T-cell (primary cell): ENCODE data around the gene ANKRD13D. TPM values are rescaled to one million over a fixed set of nuclear protein-coding genes. Genes with fewer than 3 reads are reported as not detected.

Experiments
- ATAC-seq, 4 experiments: fragments of 200-7000 bp in 3 of 4; fragments of 150-1000 bp in 1 of 4; cut with Tn5 transposase; replicated peaks in 1 of 4; 1 replicate in 3 of 4; 2 replicates in 1 of 4; pipeline ENCODE4 v1.10.0; 2021; ENCODE audit warnings: moderate library complexity in 3 of 4, mild to moderate bottlenecking in 2 of 4, moderate number of reproducible peaks in 1 of 4
- CTCF ChIA-PET, 2 donors: fragments of 300-600 bp; sonication (Branson Sonifier 250); formaldehyde crosslinking; loops; one replicate each; lab custom pipeline; 2022; ENCODE audit warnings: antibody characterized with exemption in 2 of 2; lab: Charles Lee
- POLR2A ChIA-PET, 2 donors: fragments of 300-600 bp; sonication (Branson Sonifier 250); formaldehyde crosslinking; loops; one replicate each; lab custom pipeline; 2022; ENCODE audit warnings: antibody characterized with exemption in 2 of 2; lab: Charles Lee
- DNase-seq, 35 experiments: peaks; one replicate each; pipeline versions ENCODE4 v3.0.0 to v3.0.0-alpha.2; 2013 to 2023
- H3K27ac ChIP-seq: one replicate; pipeline ENCODE4 v1.5.1; 2013; ENCODE audit warnings: low read length
- H3K27me3 ChIP-seq, 2 experiments: replicated peaks in 1 of 2; 1 replicate in 1 of 2; 2 replicates in 1 of 2; pipeline versions ENCODE4 v1.6.1 to v1.7.0; 2013; ENCODE audit warnings: low read length in 1 of 2, mixed read lengths in 1 of 2; ENCODE audit not compliant: control insufficient read depth in 2 of 2, insufficient read depth in 2 of 2; ENCODE audit errors: extremely low read depth in 1 of 2
- H3K36me3 ChIP-seq, 2 donors: 1 replicate in 1 of 2; 2 replicates in 1 of 2; pipeline versions ENCODE4 v1.6.1 to v1.7.0; 2013; ENCODE audit warnings: low read length in 1 of 2; ENCODE audit not compliant: control insufficient read depth in 2 of 2, insufficient read depth in 1 of 2; ENCODE audit errors: extremely low read depth in 1 of 2
- H3K4me1 ChIP-seq, 2 experiments: 1 replicate in 1 of 2; 2 replicates in 1 of 2; pipeline versions ENCODE4 v1.6.1 to v1.7.0; 2013; ENCODE audit warnings: low read length in 2 of 2, mixed read lengths in 1 of 2; ENCODE audit not compliant: insufficient read depth in 2 of 2, control insufficient read depth in 1 of 2; ENCODE audit errors: extremely low read depth in 1 of 2
- H3K4me3 ChIP-seq, 2 donors: 1 replicate in 1 of 2; 2 replicates in 1 of 2; pipeline versions ENCODE4 v1.5.1 to v1.7.0; 2013; ENCODE audit warnings: mild to moderate bottlenecking in 2 of 2, low read length in 1 of 2, moderate library complexity in 1 of 2; ENCODE audit not compliant: control insufficient read depth in 1 of 2; ENCODE audit errors: extremely low read depth in 1 of 2
- H3K9me3 ChIP-seq: 2 replicates; pipeline ENCODE4 v1.7.0; 2013
- H3K27ac Mint-ChIP-seq, 2 donors: one replicate each; pipeline ENCODE4 v1.8.0; 2020 to 2021; ENCODE audit warnings: mild to moderate bottlenecking in 2 of 2, mixed read lengths in 2 of 2
- H3K27me3 Mint-ChIP-seq, 2 donors: one replicate each; pipeline ENCODE4 v1.8.0; 2021 to 2022; ENCODE audit warnings: mixed read lengths in 2 of 2
- H3K36me3 Mint-ChIP-seq: one replicate; pipeline ENCODE4 v1.8.0; 2021; ENCODE audit warnings: mixed read lengths
- H3K4me1 Mint-ChIP-seq, 3 donors: one replicate each; pipeline ENCODE4 v1.8.0; 2020 to 2022; ENCODE audit warnings: mixed read lengths in 3 of 3, mild to moderate bottlenecking in 1 of 3
- H3K4me3 Mint-ChIP-seq, 3 donors: one replicate each; pipeline ENCODE4 v1.8.0; 2020 to 2022; ENCODE audit warnings: mild to moderate bottlenecking in 3 of 3, mixed read lengths in 3 of 3, moderate library complexity in 3 of 3
- H3K9me3 Mint-ChIP-seq, 3 donors: one replicate each; pipeline ENCODE4 v1.8.0; 2020 to 2022; ENCODE audit warnings: mixed read lengths in 3 of 3
- WGBS: methylation state at CpG from one replicate; pipeline ENCODE4 v1.1.5; 2013; ENCODE audit warnings: missing lambda C conversion rate; ENCODE audit not compliant: insufficient coverage; 5-methylcytosine and 5-hydroxymethylcytosine counted together
- total RNA-seq, 35 experiments: library from RNA in 6 of 35; stranded (reverse) in 6 of 35; fragments of 120-200 nt in 1 of 35; gene quantifications; one replicate each; pipeline versions ENCODE4 v1.2.1 to v1.2.4 and lab custom pipeline; 2013 to 2026

ANKRD13D gene
- total RNA-seq, 5 donors from 2014 or later (not counting 1 experiment from before 2014, with no cell fraction given): 150 to 249 (median 237) TPM

GRCh38 chr11:67299471-67300191 is 10.5 kb downstream of the ANKRD13D start:
- POLR2A ChIA-PET: no interaction called here
- peaks cover 0 to 10% (median 8%) of the 10 kb centered on the region in 3 donors for H3K9me3 Mint-ChIP-seq
- H3K4me3 ChIP-seq: no peak overlapping the region
- WGBS: 97% methylated on average over 20 of the region's 29 CpGs
- peak overlapping the region in 1 of 2 donors; percentile 11 for H3K27ac Mint-ChIP-seq
- no peaks in the 10 kb centered on the region for H3K9me3 ChIP-seq
- DNase-seq (peak in 1 of 35 experiments; percentile 1), ATAC-seq (no peak)
- no peak overlapping the region for H3K4me3 Mint-ChIP-seq
- peaks cover 14 to 40% (median 31%) of the 10 kb centered on the region in 3 donors for H3K4me1 Mint-ChIP-seq
- H3K4me1 ChIP-seq: peaks cover 0 to 29% of the 10 kb centered on the region in 2 experiments
- CTCF ChIA-PET: interaction anchor here in 1 of 2 donors (0.6 kb wide), 1 partner anchor 218 kb away, joined by 3 read pairs; no protein-coding TSS in a partner anchor
- no peak overlapping the region for H3K27ac ChIP-seq
- no peaks in the 10 kb centered on the region for H3K27me3 ChIP-seq
- no peaks in the 10 kb centered on the region for H3K27me3 Mint-ChIP-seq
- peaks cover 22 to 63% of the 10 kb centered on the region in 2 donors for H3K36me3 ChIP-seq
- H3K36me3 Mint-ChIP-seq: peaks cover 39% of the 10 kb centered on the region

DNA sequence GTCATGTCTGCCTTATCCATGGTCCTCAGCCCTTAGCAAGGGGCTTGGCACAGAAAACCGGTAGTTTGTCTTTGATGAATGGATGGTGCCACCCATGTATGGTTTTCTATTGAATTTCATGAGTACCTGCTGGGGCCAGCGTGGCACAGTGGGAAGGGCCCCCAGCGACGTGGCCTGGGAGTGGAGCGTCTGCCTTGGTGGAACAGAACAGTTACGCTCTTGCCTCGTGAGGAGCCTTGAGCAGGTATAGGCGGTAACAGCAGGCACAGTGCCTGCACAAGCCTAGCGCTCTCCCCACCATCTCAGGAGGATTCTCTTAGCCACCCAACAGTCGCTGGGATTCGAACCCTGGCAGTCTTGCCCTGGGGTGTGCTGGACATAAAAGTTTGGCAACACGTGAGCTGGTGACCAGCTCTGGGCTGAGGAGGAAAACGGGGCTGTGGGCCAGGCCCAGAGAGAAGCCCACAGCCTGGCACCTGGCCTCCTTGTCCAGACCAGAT is 11.2 kb downstream of the ANKRD13D start:
- Mint-ChIP-seq H3K9me3 (peaks cover 0 to 10% (median 8%) of the 10 kb centered on the region in 3 donors), H3K4me1 (peaks cover 18 to 43% (median 34%) of the 10 kb centered on the region in 3 donors), H3K27ac (no peak overlapping the region), H3K27me3 (no peaks in the 10 kb centered on the region), H3K4me3 (no peak overlapping the region), H3K36me3 (peaks cover 34% of the 10 kb centered on the region)
- POLR2A ChIA-PET: no interaction called here
- CTCF ChIA-PET: no interaction called here
- no peak for ATAC-seq
- H3K4me1 ChIP-seq: peaks cover 0 to 31% of the 10 kb centered on the region in 2 experiments
- WGBS: 97% methylated on average over 10 of the region's 13 CpGs
- DNase-seq: peak in 1 of 35 experiments; percentile 1
- H3K9me3 ChIP-seq: no peaks in the 10 kb centered on the region
- H3K36me3 ChIP-seq: peaks cover 22 to 57% of the 10 kb centered on the region in 2 donors
- no peak overlapping the region for H3K27ac ChIP-seq
- H3K27me3 ChIP-seq: no peaks in the 10 kb centered on the region
- no peak overlapping the region for H3K4me3 ChIP-seq

DNA sequence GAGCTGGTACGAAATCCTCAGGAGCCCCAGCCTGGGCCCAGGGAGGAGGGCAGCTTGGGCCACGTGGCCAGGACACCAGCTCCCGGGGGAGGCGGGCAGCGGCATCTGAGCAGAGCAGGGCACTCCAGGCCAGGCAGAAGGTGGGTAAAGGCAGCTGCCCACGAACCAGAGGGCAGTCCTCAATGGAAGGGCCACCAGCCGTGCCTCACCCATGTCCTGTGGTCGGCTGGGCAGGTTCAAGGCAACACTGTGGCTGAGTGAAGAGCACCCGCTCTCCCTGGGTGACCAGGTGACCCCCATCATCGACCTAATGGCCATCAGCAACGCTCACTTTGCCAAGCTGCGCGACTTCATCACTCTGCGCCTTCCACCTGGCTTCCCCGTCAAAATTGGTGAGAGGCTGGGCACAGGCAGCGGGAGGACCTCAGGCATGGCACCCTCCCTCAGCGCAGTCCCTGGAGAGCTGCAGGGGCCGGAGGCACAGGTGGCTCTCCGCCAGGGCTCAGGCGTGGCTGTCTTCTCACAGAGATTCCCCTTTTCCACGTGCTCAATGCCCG is 11.7 kb downstream of the ANKRD13D start:
- H3K27ac ChIP-seq: no peak overlapping the region
- H3K9me3 ChIP-seq: no peaks in the 10 kb centered on the region
- DNase-seq (peak in 1 of 35 experiments; percentile 1), ATAC-seq (no peak)
- H3K36me3 ChIP-seq: peaks cover 22 to 52% of the 10 kb centered on the region in 2 donors
- H3K36me3 Mint-ChIP-seq: peaks cover 30% of the 10 kb centered on the region
- no peak overlapping the region for H3K27ac Mint-ChIP-seq
- ChIA-PET POLR2A (no interaction called here), CTCF (no interaction called here)
- WGBS: 93% methylated on average over 21 of the region's 22 CpGs
- no peaks in the 10 kb centered on the region for H3K27me3 ChIP-seq
- H3K4me1 ChIP-seq: peaks cover 0 to 31% of the 10 kb centered on the region in 2 experiments
- H3K4me1 Mint-ChIP-seq: peaks cover 17 to 43% (median 37%) of the 10 kb centered on the region in 3 donors
- peaks cover 0 to 10% (median 8%) of the 10 kb centered on the region in 3 donors for H3K9me3 Mint-ChIP-seq
- no peak overlapping the region for H3K4me3 Mint-ChIP-seq
- H3K4me3 ChIP-seq: no peak overlapping the region
- H3K27me3 Mint-ChIP-seq: no peaks in the 10 kb centered on the region

DNA sequence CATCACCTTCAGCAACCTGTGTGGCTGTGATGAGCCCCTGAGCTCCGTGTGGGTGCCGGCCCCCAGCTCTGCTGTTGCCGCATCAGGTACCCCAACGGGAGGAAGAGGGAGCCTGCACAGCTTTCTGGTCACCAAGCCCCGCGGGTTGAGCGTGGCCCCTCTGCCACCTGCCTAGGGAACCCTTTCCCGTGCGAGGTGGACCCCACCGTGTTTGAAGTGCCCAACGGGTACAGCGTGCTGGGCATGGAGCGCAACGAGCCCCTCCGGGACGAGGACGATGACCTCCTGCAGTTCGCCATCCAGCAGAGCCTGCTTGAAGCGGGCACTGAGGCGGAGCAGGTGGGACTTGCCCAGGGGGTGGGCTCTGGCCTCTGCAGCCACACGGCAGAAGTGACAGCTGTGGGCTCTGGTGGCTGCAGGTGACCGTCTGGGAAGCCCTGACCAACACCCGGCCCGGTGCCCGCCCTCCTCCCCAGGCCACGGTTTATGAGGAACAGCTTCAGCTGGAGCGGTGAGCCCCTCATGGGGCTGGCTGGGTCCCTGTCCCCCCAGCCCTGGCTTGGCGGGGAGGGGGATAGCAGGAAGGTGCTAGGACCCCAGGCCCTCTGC is 12.3 kb downstream of the ANKRD13D start:
- WGBS: 95% methylated on average over 27 of the region's 28 CpGs
- CTCF ChIA-PET: no interaction called here
- POLR2A ChIA-PET: interaction anchor here in 1 of 2 donors (0.5 kb wide), 1 partner anchor 67 kb away, joined by 5 read pairs; no protein-coding TSS in a partner anchor
- Histone ChIP-seq H3K4me1 (peaks cover 0 to 31% of the 10 kb centered on the region in 2 experiments), H3K36me3 (peaks cover 22 to 48% of the 10 kb centered on the region in 2 donors), H3K9me3 (no peaks in the 10 kb centered on the region), H3K4me3 (no peak overlapping the region), H3K27me3 (no peaks in the 10 kb centered on the region), H3K27ac (no peak overlapping the region)
- Mint-ChIP-seq H3K27ac (no peak overlapping the region), H3K4me3 (no peak overlapping the region), H3K9me3 (peaks cover 0 to 4% (median 4%) of the 10 kb centered on the region in 3 donors), H3K36me3 (peaks cover 24% of the 10 kb centered on the region), H3K27me3 (no peaks in the 10 kb centered on the region), H3K4me1 (peaks cover 13 to 38% (median 35%) of the 10 kb centered on the region in 3 donors)
- peak in 1 of 35 experiments; percentile 2 for DNase-seq
- no peak for ATAC-seq

DNA sequence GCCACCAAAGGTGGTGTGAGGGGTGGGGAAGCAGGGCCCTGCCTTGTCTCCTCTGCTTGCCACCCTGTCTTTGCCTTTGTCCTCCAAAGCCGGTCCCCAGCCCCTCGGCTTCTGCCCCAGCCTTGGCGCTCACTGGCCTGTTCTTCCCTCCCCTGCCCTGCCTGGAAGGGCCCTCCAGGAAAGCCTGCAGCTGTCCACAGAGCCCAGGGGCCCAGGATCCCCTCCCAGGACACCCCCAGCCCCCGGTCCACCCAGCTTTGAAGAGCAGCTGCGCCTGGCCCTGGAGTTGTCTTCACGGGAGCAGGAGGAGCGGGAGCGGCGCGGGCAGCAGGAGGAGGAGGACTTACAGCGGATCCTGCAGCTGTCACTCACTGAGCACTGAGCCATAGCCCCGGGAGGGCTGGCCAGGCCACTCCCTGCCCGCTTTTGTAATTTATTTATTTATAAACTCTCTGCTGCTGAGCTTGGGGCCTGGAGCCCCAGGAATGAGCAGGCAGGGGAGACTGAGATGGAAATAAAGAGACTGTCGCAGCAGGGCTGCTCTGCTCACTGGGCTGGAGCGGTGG is 12.9 kb downstream of the ANKRD13D start:
- Mint-ChIP-seq H3K27me3 (no peaks in the 10 kb centered on the region), H3K4me1 (peaks cover 9 to 34% (median 31%) of the 10 kb centered on the region in 3 donors), H3K36me3 (peaks cover 18% of the 10 kb centered on the region), H3K9me3 (peaks cover 0 to 1% (median under 1%) of the 10 kb centered on the region in 3 donors), H3K4me3 (peak overlapping the region; percentile 58 to 62 (median 61)), H3K27ac (peak overlapping the region; percentile 39 to 55)
- H3K36me3 ChIP-seq: peaks cover 22 to 42% of the 10 kb centered on the region in 2 donors
- no peaks in the 10 kb centered on the region for H3K27me3 ChIP-seq
- DNase-seq: peak in 1 of 35 experiments; percentile 2
- ATAC-seq: no peak
- CTCF ChIA-PET: no interaction called here
- H3K4me1 ChIP-seq: peaks cover 0 to 31% of the 10 kb centered on the region in 2 experiments
- no peaks in the 10 kb centered on the region for H3K9me3 ChIP-seq
- no peak overlapping the region for H3K27ac ChIP-seq
- no peak overlapping the region for H3K4me3 ChIP-seq
- WGBS: 94% methylated on average over 6 of the region's 15 CpGs
- POLR2A ChIA-PET: no interaction called here
